HepG2 (cell line): ENCODE results near the gene FAM163A. TPM values are rescaled to one million over a fixed set of nuclear protein-coding genes. Genes with fewer than 3 reads are reported as not detected.

ENCODE experiments used
- ATAC-seq: fragments of 200-7000 bp; cut with Tn5 transposase; 3 replicates; pipeline ENCODE4 v1.9.1; 2020; ENCODE audit warnings: mild to moderate bottlenecking, moderate library complexity
- BruUV-seq: library from RNA; stranded (reverse); fragments of 400-500 nt; replicated peaks from 2 replicates; lab custom pipeline; 2021; lab: Mats Ljungman, UMichigan
- CTCF ChIA-PET: fragments of 300-600 bp; formaldehyde crosslinking; extraction: SDS; loops from one replicate; lab custom pipeline; 2021; ENCODE audit warnings: low total read pairs, inconsistent platforms, low intra/inter-chr PET ratio; lab: Yijun Ruan, JAX
- POLR2A ChIA-PET: fragments of 350-600 bp; sonication (Branson Sonifier 250); formaldehyde crosslinking; loops from one replicate; lab custom pipeline; 2020; ENCODE audit warnings: antibody characterized with exemption, inconsistent platforms; lab: Yijun Ruan, JAX
- DNase-seq: peaks from one replicate; pipeline ENCODE4 v3.0.0-alpha.2; 2015; ENCODE audit warnings: low spot score
- FAIRE-seq: peaks from 3 replicates; lab custom pipeline; 2011; peaks lifted over from hg19 to GRCh38; lab: Jason Lieb, UNC
- H2AFZ ChIP-seq: one replicate; pipeline ENCODE4 v1.6.1; 2011; ENCODE audit warnings: low read length, inconsistent platforms
- H3K27ac ChIP-seq: fragments of 300-600 bp; 3 replicates; pipeline ENCODE4 v1.8.0; 2011; ENCODE audit warnings: mixed run types, mild to moderate bottlenecking, mixed read lengths, low read length, inconsistent platforms; ENCODE audit not compliant: insufficient read depth; ENCODE audit errors: extremely low read length
- H3K27me3 ChIP-seq, 2 experiments: fragments of 200-600 bp in 1 of 2; 2 replicates in 1 of 2; 3 replicates in 1 of 2; pipeline versions ENCODE4 v1.6.0 to v1.8.0; 2011; ENCODE audit warnings: low read length in 2 of 2, mild to moderate bottlenecking in 2 of 2, moderate library complexity in 2 of 2, inconsistent platforms in 1 of 2; ENCODE audit not compliant: insufficient read depth in 2 of 2, control insufficient read depth in 1 of 2
- H3K36me3 ChIP-seq, 2 experiments: fragments of 200-600 bp in 1 of 2; replicated peaks in 1 of 2; 2 replicates in 1 of 2; 3 replicates in 1 of 2; pipeline versions ENCODE4 v1.5.1 to v1.8.0; 2011; ENCODE audit warnings: low read length in 2 of 2, inconsistent platforms in 1 of 2; ENCODE audit not compliant: insufficient read depth in 2 of 2, control insufficient read depth in 1 of 2
- H3K4me1 ChIP-seq: 2 replicates; pipeline ENCODE4 v1.5.1; 2012; ENCODE audit warnings: low read length, inconsistent platforms; ENCODE audit not compliant: insufficient read depth
- H3K4me2 ChIP-seq: 2 replicates; pipeline ENCODE4 v1.6.0; 2011; ENCODE audit warnings: low read depth, low read length, inconsistent platforms
- H3K4me3 ChIP-seq, 3 experiments: fragments of 200-600 bp in 1 of 3; sonication (generic), shearing (Covaris generic) in 1 of 3; replicated peaks in 1 of 3; 2 replicates each; pipeline ENCODE4 v1.5.1; 2011 to 2016; ENCODE audit warnings: low read length in 3 of 3, inconsistent platforms in 2 of 3, low read depth in 2 of 3, mild to moderate bottlenecking in 2 of 3, control low read depth in 1 of 3, mixed read lengths in 1 of 3; ENCODE audit not compliant: insufficient read depth in 1 of 3
- H3K79me2 ChIP-seq: one replicate; pipeline ENCODE4 v1.6.1; 2011; ENCODE audit warnings: low read length, inconsistent platforms; ENCODE audit not compliant: insufficient read depth
- H3K9ac ChIP-seq: 2 replicates; pipeline ENCODE4 v1.6.0; 2011; ENCODE audit warnings: mild to moderate bottlenecking, low read depth, low read length, inconsistent platforms; ENCODE audit not compliant: insufficient read depth
- H3K9me3 ChIP-seq: 2 replicates; pipeline ENCODE4 v1.5.1; 2012; ENCODE audit warnings: mild to moderate bottlenecking, low read length
- H4K20me1 ChIP-seq: 2 replicates; pipeline ENCODE4 v1.6.0; 2011; ENCODE audit warnings: inconsistent platforms, mild to moderate bottlenecking, low read length, moderate library complexity; ENCODE audit not compliant: insufficient read depth
- ZNF687 ChIP-seq: sonication (generic); formaldehyde crosslinking; IDR thresholded peaks from 2 replicates; pipeline ENCODE4 v1.5.1; 2020; ENCODE audit warnings: mild to moderate bottlenecking, missing genetic modification reagents, moderate library complexity
- ZNF800 ChIP-seq: sonication (generic); formaldehyde crosslinking; IDR thresholded peaks from 2 replicates; pipeline ENCODE4 v1.4.0; 2020; ENCODE audit warnings: missing genetic modification reagents
- ZSCAN5A ChIP-seq: sonication (generic); formaldehyde crosslinking; IDR thresholded peaks from 2 replicates; pipeline ENCODE4 v1.8.0; 2022; ENCODE audit warnings: mild to moderate bottlenecking, missing genetic modification reagents, borderline replicate concordance
- WGBS: methylation state at CpG from one replicate; pipeline ENCODE4 v1.1.6; 2017; ENCODE audit warnings: low lambda C conversion rate; 5-methylcytosine and 5-hydroxymethylcytosine counted together
- in situ Hi-C: cut with HindIII; loops from 2 replicates; pipeline ENCODE4 v1.10.0; 2017; ENCODE audit warnings: low pct_unique_long_range_greater_than_20kb; ENCODE audit not compliant: extremely low pct_ligation_motif_present
- intact Hi-C: fragments of 100-400 bp; cut with micrococcal nuclease; formaldehyde crosslinking; loops from one replicate; pipeline ENCODE4 v1.10.0; 2022; ENCODE audit not compliant: unreplicated experiment
- polyA plus RNA-seq, 8 experiments: library from polyadenylated mRNA; depleted of rRNA in 3 of 8; stranded (reverse) in 7 of 8; unstranded in 1 of 8; fragments of >200 nt; fragmentation: Illumina TruSeq in 4 of 8; extraction: Trizol in 4 of 8; gene quantifications; 2 replicates each; pipeline versions ENCODE4 v1.2.1 to v1.2.3, GENCODE V29; 2011 to 2016; ENCODE audit warnings: low read depth in 4 of 8, missing spikeins in 1 of 8, mixed read lengths in 1 of 8; ENCODE audit not compliant: insufficient read depth in 1 of 8
- total RNA-seq, 5 experiments: library from RNA; depleted of rRNA; stranded (reverse); fragments of >200 nt; fragmentation: Illumina TruSeq; extraction: Trizol; gene quantifications; 2 replicates each; pipeline ENCODE4 v1.2.3, GENCODE V29; 2016; ENCODE audit warnings: low read depth in 1 of 5

Gene FAM163A
- total and polyA plus RNA-seq, 2 of the 13 experiments (the other 11 are each of a cell fraction or from before 2014, with no cell fraction given) = not detected

GRCh38 chr1:179743679-179744400 is 749 bp downstream of the FAM163A start:
- 36% methylated on average over 40 of the region's 85 CpGs for WGBS
- TF ChIP-seq ZNF800 (peak; percentile 21; the same call in 1 of the 2 replicates), ZSCAN5A (CRISPR knock-in tag) (no peak), ZNF687 (CRISPR knock-in tag) (peak; percentile 7; the same call in 1 of the 2 replicates)
- CTCF ChIA-PET = no interaction called here
- H3K27ac ChIP-seq = no peak overlapping the region
- no peaks in the 10 kb centered on the region for H3K9me3 ChIP-seq
- peak overlapping the region; percentile 54 for H3K4me2 ChIP-seq
- no peaks in the 10 kb centered on the region for H4K20me1 ChIP-seq
- in situ Hi-C loops = no loop called here
- no peak overlapping the region for H2AFZ ChIP-seq
- H3K4me1 ChIP-seq = peaks cover 7% of the 10 kb centered on the region; the same call in 1 of the 2 replicates
- FAIRE-seq (no peak), DNase-seq (no peak), ATAC-seq (peak; percentile 48)
- POLR2A ChIA-PET = no interaction called here
- no peak overlapping the region for H3K9ac ChIP-seq
- H3K4me3 ChIP-seq = peak overlapping the region in 2 of 3 experiments; percentile 12 to 55; a peak in 2 of 6 replicates
- peaks cover 5 to 66% of the 10 kb centered on the region in 2 experiments for H3K27me3 ChIP-seq
- no peaks in the 10 kb centered on the region for H3K79me2 ChIP-seq
- BruUV-seq = no TSS peak
- H3K36me3 ChIP-seq = no peaks in the 10 kb centered on the region
- intact Hi-C loops = no loop called here
